ENCODE results near the gene CFAP299.

DNA sequence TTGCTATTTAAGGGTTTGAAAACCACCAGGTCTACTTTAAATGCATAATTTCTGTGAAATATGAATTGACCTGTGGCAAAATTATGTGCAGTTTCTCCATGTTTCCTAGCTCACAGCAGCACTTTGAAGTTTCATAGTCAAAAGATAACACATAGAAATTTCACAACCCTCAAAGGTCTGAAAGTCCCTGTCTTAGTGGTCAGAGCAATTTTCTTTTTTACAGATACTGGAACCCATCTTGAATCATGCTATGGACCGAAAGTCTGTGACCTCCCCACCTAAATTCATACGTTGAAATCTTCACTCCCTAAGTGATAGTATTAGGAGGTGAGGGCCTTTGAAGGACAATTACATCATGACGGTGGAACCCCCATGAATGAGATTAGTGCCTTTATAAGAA lies 454.6 kb downstream of the CFAP299 start:
- TF ChIP-seq, protein P1, sequence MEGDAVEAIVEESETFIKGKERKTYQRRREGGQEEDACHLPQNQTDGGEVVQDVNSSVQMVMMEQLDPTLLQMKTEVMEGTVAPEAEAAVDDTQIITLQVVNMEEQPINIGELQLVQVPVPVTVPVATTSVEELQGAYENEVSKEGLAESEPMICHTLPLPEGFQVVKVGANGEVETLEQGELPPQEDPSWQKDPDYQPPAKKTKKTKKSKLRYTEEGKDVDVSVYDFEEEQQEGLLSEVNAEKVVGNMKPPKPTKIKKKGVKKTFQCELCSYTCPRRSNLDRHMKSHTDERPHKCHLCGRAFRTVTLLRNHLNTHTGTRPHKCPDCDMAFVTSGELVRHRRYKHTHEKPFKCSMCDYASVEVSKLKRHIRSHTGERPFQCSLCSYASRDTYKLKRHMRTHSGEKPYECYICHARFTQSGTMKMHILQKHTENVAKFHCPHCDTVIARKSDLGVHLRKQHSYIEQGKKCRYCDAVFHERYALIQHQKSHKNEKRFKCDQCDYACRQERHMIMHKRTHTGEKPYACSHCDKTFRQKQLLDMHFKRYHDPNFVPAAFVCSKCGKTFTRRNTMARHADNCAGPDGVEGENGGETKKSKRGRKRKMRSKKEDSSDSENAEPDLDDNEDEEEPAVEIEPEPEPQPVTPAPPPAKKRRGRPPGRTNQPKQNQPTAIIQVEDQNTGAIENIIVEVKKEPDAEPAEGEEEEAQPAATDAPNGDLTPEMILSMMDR (IDR thresholded peaks at IDR 0.05), result no peak
- no peak for TF ChIP-seq POLR2A (IDR thresholded peaks at IDR 0.05)
- no peak for TF ChIP-seq POLR2AphosphoS5 (IDR thresholded peaks at IDR 0.05)
